Amniotic stem cell (primary cell): ENCODE measurements around the gene ZNF618.

Experiments
- DNase-seq: peaks from one replicate; lab custom pipeline; 2025; lab: John Stamatoyannopoulos, UW

The ZNF618 gene, protein sequence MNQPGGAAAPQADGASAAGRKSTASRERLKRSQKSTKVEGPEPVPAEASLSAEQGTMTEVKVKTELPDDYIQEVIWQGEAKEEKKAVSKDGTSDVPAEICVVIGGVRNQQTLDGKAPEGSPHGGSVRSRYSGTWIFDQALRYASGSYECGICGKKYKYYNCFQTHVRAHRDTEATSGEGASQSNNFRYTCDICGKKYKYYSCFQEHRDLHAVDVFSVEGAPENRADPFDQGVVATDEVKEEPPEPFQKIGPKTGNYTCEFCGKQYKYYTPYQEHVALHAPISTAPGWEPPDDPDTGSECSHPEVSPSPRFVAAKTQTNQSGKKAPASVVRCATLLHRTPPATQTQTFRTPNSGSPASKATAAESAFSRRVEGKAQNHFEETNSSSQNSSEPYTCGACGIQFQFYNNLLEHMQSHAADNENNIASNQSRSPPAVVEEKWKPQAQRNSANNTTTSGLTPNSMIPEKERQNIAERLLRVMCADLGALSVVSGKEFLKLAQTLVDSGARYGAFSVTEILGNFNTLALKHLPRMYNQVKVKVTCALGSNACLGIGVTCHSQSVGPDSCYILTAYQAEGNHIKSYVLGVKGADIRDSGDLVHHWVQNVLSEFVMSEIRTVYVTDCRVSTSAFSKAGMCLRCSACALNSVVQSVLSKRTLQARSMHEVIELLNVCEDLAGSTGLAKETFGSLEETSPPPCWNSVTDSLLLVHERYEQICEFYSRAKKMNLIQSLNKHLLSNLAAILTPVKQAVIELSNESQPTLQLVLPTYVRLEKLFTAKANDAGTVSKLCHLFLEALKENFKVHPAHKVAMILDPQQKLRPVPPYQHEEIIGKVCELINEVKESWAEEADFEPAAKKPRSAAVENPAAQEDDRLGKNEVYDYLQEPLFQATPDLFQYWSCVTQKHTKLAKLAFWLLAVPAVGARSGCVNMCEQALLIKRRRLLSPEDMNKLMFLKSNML

GRCh38 chr9:113876151-113876992 lies at the start of gene ZNF618:
TSS of gene ZNF618 (plus strand) at chr9:113876309. CDS start at chr9:113876381, 72 bp downstream.
- peak; percentile 48 for DNase-seq

GRCh38 chr9:113828221-113828620 lies 47.9 kb upstream of the ZNF618 start:
- DNase-seq, result no peak

DNA sequence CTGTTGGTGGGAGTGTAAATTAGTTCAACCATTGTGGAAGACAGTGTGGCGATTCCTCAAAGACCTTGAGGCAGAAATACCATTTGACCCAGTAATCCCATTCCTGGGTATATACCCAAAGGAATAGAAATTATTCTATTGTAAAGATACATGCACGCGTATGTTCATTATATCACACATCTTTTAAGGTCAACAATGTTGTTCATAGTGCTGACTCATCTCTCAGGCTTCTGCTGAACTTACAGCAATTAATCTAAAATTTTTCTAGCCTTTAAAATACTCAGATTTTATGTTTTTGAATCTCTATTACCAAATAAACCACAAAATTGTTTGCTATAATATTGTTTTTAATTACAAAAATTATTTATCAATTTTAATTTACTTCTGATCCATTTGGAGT lies 38.8 kb upstream of the ZNF618 start:
- no peak for DNase-seq

DNA sequence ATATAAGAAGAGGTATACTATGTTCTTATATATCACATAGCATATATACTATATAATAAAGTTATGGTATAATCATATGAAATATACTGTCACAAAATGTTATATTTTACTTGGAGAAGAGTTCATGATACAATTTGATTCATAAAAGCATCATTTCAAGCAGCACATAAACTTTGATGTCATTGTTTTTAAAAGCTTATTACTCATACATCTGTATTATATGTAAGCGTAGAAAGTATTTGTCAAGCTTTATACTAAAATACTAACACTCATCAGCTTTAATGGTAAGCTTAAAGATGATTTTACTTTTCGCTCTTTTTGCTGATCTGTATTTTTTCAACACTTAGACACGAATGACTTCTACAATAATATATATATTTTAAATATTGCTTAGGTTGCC lies 34.0 kb upstream of the ZNF618 start:
- DNase-seq, result no peak

DNA sequence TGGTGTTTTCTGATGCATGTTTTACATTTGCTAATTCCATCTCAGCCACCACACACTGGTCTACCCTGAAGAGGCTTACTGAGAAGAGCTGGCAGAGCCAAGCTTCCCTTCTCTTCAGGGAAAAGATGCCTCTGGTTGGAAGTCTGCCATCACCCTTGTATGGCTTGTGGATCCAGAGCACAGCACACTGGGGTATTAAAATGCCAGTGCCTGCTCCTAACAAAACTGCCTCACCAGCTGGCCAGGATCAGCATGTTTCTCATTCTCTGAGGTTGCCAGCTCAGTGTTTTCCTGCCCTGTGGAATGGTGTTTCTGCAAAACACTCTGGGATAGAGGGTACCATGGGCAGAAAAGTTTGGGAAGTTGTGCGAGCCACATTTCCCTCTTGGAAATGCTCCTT lies 31.6 kb upstream of the ZNF618 start:
- no peak for DNase-seq

GRCh38 chr9:113851359-113851758 lies 24.8 kb upstream of the ZNF618 start:
- no peak for DNase-seq

DNA sequence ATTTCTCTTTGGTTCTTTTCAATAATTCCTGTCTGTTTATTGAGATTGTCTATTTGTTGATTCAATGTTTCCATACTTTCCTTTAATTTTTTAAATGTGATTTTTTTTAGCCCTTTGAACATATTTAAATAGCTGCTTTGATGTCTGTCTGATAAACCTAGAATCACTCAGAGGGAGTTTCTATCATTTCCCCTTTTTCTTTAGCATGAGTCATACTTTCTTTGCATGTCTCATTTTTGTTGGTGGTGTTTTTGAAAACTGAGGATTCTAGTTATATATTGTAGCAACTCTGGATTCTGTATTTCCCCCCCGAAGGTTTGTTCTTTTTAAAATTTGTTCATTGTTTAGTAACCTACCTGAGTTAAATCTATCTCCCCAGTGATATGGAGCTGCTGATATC lies 24.2 kb upstream of the ZNF618 start:
- no peak for DNase-seq

GRCh38 chr9:113853333-113853732 lies 22.8 kb upstream of the ZNF618 start:
- no peak for DNase-seq

GRCh38 chr9:113854310-113854709 lies 21.8 kb upstream of the ZNF618 start:
- no peak for DNase-seq

DNA sequence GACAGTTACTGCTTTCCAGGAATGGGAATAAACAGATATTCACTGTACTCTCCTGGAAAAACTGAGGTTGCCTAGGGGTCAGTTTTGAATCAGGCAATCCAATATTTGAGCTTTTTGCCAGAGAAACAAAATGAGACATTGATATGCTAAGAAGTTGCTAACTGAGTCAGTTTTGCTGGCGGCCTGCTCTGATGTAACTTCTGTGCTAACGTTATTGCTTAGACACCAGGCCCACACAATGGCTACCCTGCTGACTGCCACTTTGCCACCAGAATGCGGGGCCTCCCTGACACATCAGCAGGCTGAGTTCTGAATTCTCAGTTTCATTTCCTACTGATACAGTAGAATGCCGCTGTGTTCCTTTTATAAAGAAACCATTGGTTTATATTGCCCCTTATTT lies 18.2 kb upstream of the ZNF618 start:
- no peak for DNase-seq

DNA sequence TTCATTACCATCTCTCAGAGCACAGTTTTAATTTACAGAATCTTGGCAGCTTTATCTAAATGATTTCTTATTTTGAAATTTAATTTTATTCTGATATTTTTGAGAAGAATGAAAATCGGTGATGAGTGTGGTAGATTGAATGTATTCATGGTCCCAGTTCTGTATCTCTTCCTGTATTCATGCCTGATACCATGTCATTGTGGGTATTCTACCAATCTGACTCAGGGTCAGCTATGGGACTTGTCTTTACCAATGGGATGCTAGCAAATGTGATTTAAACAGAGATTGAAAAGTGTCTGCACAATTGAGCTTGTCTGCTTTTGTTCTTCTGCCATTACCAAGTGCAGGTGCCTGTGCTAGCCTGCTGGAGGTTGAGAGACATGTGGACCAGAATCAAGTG lies 17.8 kb upstream of the ZNF618 start:
- no peak for DNase-seq

DNA sequence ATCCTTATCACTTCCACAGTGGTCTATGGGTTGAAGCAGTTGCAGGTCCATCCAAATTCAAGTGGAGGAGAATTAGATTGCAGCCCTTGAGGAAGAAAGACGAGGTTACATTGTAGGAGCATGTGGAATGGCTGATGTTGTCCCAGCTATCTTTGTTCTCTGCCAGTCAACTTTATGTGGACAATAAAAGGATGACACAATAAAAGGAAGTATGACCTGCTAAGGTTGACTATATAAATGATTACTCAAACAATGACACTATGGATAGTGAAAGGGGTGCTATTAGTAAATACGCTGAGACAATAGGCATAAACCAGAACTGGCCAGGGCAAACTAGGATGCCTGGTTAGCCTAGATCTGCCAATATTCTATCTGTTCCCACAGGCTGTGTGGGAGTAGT lies 12.8 kb upstream of the ZNF618 start:
- no peak for DNase-seq

GRCh38 chr9:113868501-113868900 lies 7.6 kb upstream of the ZNF618 start:
- DNase-seq, result no peak

GRCh38 chr9:113872485-113873143 lies 3.5 kb upstream of the ZNF618 start:
- DNase-seq, result no peak

GRCh38 chr9:113873446-113873845 lies 2.7 kb upstream of the ZNF618 start:
- DNase-seq, result no peak

DNA sequence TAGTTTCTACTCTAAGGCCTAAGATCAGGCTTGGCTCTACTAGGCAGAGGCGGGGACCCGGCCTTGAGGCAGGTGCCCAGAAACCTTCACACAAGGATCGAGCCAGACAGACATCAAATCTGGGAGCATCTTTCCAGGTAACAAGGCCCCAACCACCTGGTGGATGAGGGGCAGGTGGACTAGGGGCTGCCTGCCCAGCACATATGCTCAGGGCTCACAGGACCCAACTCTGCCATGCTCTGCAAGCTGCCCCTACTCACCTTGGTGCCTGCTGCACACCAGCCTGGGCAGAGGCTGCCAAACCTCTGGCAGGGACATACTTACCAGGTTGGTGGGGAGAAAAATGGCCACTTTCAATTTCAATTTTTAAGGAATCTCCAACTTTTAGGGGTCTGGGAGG lies 2.2 kb upstream of the ZNF618 start:
- DNase-seq, result no peak

DNA sequence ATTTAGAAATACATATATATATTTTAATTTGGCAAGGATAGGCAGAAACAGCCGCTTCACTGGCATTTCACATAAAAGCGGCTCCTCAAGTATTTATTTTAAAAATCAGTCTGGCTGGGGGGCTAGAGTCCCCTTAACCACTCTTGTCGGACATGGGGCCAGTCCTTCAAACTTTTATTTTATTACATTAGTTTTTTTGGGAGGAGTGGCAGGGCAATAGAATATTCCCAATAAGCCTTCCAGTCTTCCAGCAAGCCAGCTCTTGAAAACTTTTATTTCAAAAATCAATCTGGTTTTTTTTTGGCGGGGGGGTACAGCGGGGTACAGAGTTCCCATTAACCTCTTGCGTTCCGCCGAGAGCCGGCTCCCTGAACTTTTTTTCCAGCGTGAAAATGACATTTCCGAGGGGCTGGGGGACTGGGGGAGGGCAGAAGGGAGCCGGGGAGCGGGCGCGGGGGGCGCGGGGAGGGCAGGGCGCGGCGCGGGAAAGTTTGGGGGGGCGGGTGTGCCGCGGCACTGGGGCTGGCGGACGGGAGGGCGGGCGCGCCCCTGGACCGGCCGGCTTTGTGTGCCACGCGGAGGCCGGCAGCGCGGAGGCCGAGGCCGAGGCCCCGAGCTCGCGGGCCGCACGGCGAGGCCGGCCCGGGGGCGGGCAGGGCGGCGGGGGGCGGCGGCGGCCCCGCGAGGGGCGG lies 504 bp upstream of the ZNF618 start:
- no peak for DNase-seq

GRCh38 chr9:113876993-113877368 lies 872 bp downstream of the ZNF618 start:
- DNase-seq, result no peak

- no peak for DNase-seq
These were observed 3.2 kb downstream of the ZNF618 start for GRCh38 chr9:113879318-113879717.

- DNase-seq, result no peak
These were observed 3.8 kb downstream of the ZNF618 start for GRCh38 chr9:113879911-113880310.

- DNase-seq, result no peak
These were observed 6.1 kb downstream of the ZNF618 start for GRCh38 chr9:113882181-113882580.
